IPS-15b (cell line): ENCODE measurements around the gene ZFYVE28.

Experiments used
- H3K27me3 ChIP-seq: one replicate; pipeline ENCODE4 v1.6.1; 2013; ENCODE audit warnings: low read length; ENCODE audit not compliant: control insufficient read depth, insufficient read depth
- H3K36me3 ChIP-seq: one replicate; pipeline ENCODE4 v1.6.1; 2013; ENCODE audit warnings: low read length; ENCODE audit not compliant: control insufficient read depth, insufficient read depth
- H3K4me1 ChIP-seq: one replicate; pipeline ENCODE4 v1.6.1; 2013; ENCODE audit warnings: mild to moderate bottlenecking, low read length; ENCODE audit not compliant: control insufficient read depth, insufficient read depth
- H3K4me3 ChIP-seq: one replicate; pipeline ENCODE4 v1.5.1; 2013; ENCODE audit warnings: low read depth, low read length
- H3K9ac ChIP-seq: one replicate; pipeline ENCODE4 v1.6.1; 2013; ENCODE audit warnings: low read depth, mild to moderate bottlenecking, low read length
- H3K9me3 ChIP-seq: one replicate; pipeline ENCODE4 v1.6.1; 2013; ENCODE audit warnings: mild to moderate bottlenecking, low read length; ENCODE audit not compliant: control insufficient read depth, insufficient read depth

The ZFYVE28 gene

GRCh38 chr4:2339458-2340271 lies 78.8 kb downstream of the ZFYVE28 start:
- peaks cover 4% of the 10 kb centered on the region for H3K36me3 ChIP-seq
- H3K4me3 ChIP-seq, result no peak overlapping the region
- no peaks in the 10 kb centered on the region for H3K9me3 ChIP-seq
- no peak overlapping the region for H3K9ac ChIP-seq
- no peaks in the 10 kb centered on the region for H3K27me3 ChIP-seq
- H3K4me1 ChIP-seq, result no peaks in the 10 kb centered on the region

DNA sequence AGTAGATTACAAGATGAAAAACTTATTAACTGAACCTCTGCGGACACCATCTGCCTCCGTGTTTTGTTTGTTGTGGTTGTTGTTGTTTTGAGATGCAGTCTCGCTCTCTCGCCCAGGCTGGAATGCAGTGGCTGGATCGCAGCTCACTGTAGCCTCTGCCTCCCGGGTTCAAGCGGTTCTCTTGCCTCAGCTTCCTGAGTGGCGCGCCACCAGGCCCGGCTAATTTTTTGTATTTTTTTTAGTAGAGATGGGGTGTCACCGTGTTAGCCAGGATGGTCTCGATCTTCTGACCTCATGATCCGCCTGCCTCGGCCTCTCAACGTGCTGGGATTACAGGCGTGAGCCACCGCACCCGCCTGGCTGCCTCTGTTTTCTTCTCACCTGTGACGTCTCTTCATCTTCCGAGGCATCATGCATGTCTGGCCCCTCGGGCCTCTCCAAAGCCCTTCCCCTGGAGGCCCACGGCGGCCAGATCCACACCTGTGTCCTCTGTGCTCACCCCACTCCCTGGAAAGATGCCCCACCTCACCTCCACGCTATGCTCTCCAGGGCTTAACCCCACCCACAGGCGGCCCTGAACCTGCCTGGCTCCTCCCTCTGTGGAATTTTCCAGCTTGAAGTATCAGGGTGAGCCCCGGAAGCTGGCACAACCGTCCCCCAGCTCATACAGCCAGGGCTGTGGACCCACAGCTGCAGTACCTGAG lies 79.5 kb downstream of the ZFYVE28 start:
- no peak overlapping the region for H3K9ac ChIP-seq
- H3K36me3 ChIP-seq, result peaks cover 4% of the 10 kb centered on the region
- no peaks in the 10 kb centered on the region for H3K9me3 ChIP-seq
- no peaks in the 10 kb centered on the region for H3K27me3 ChIP-seq
- no peak overlapping the region for H3K4me3 ChIP-seq
- no peaks in the 10 kb centered on the region for H3K4me1 ChIP-seq

- peaks cover 4% of the 10 kb centered on the region for H3K36me3 ChIP-seq
- H3K9me3 ChIP-seq, result no peaks in the 10 kb centered on the region
- H3K9ac ChIP-seq, result no peak overlapping the region
- no peaks in the 10 kb centered on the region for H3K27me3 ChIP-seq
- H3K4me3 ChIP-seq, result no peak overlapping the region
- no peaks in the 10 kb centered on the region for H3K4me1 ChIP-seq
These were observed 80.5 kb downstream of the ZFYVE28 start for GRCh38 chr4:2337896-2338295.

GRCh38 chr4:2337131-2337723 lies 81.2 kb downstream of the ZFYVE28 start:
- Histone ChIP-seq H3K4me1 (no peaks in the 10 kb centered on the region), H3K9me3 (no peaks in the 10 kb centered on the region), H3K27me3 (no peaks in the 10 kb centered on the region), H3K4me3 (no peak overlapping the region), H3K36me3 (peaks cover 4% of the 10 kb centered on the region), H3K9ac (no peak overlapping the region)

DNA sequence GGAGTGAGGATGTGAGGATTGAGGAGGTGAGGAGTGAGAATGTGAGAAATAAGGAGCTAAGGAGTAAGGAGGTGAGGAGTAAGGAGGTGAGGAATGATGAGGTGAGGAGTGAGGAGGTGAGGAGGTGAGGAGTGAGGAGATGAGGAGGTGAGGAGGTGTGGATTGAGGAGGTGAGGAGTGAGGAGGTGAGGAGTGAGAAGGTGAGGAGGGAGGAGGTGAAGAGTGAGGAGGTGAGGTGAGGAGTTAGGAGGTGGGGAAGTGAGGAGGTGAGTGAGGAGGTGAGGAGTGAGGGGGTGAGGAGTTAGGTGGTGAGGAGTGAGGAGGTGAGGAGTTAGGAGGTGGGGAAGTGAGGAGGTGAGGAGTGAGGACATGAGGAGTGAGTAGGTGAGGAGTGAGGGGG lies 81.8 kb downstream of the ZFYVE28 start:
- no peak overlapping the region for H3K4me3 ChIP-seq

DNA sequence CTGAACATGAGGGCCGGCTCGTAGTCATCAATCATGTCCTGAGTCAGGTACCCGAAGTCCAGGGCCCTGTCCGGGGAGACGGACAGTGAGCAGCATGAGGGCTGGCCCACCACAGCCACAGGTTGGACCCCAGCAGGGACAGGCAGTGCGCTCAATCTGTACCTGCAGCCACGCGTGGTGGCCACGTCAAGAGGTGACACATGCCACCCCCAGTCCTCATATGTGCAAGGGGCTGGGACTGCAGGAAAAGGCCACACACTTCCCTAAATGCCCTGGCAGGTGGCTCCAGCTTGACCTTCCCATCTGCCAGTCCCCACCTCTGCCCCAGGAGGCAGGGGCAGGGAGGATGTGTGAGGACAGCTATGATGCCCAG lies 82.7 kb downstream of the ZFYVE28 start:
- Histone ChIP-seq H3K9ac (no peak overlapping the region), H3K36me3 (peaks cover 4% of the 10 kb centered on the region), H3K4me1 (no peaks in the 10 kb centered on the region), H3K9me3 (no peaks in the 10 kb centered on the region), H3K27me3 (no peaks in the 10 kb centered on the region), H3K4me3 (no peak overlapping the region)

More for the DNA sequence above, 81.8 kb downstream of the ZFYVE28 start:
- Histone ChIP-seq H3K9ac (no peak overlapping the region), H3K27me3 (no peaks in the 10 kb centered on the region), H3K4me1 (no peaks in the 10 kb centered on the region), H3K36me3 (peaks cover 4% of the 10 kb centered on the region), H3K9me3 (no peaks in the 10 kb centered on the region)

- Histone ChIP-seq H3K36me3 (peaks cover 4% of the 10 kb centered on the region), H3K9me3 (no peaks in the 10 kb centered on the region), H3K4me1 (no peaks in the 10 kb centered on the region), H3K4me3 (no peak overlapping the region), H3K27me3 (no peaks in the 10 kb centered on the region), H3K9ac (no peak overlapping the region)
These were observed 83.4 kb downstream of the ZFYVE28 start for GRCh38 chr4:2334826-2335728.

DNA sequence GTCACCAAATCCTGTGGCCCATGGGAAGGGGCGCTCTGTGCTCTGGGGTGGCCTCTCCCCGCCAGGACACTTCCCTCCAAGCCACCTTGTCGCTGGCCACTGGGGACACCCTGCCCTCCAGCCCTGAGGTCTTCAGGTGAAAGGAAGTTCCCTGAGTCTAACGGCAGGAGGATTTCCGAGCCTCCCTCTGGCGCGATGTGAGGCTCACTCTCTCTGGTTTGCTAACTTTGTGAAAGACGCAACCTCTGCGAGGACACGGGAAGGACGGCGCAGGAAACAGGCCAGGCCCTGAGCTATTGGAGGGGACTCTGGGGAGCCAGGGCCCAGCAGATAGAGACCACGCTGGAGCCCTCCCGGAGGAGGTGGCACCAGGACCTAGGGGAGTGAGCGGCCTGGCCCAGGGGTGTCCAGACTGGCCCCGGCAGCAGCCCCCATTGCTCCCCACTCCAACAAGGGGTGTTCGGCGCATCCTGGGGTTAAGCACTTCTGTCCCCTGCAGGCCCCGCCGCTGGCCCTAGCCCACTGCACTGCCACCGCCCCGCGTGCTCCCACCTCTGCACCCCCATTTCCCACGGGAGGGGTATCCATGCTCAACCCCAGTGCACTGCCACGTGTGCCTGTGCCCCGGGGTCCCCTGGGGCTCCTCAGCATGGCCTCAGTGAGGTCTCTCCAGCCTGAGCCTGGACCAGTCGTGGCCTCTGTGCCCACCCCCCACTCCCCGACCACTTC lies 84.4 kb downstream of the ZFYVE28 start:
- no peak overlapping the region for H3K4me3 ChIP-seq
- no peaks in the 10 kb centered on the region for H3K9me3 ChIP-seq
- no peak overlapping the region for H3K9ac ChIP-seq
- no peaks in the 10 kb centered on the region for H3K4me1 ChIP-seq
- H3K36me3 ChIP-seq, result peaks cover 4% of the 10 kb centered on the region
- H3K27me3 ChIP-seq, result no peaks in the 10 kb centered on the region

GRCh38 chr4:2333356-2333841 lies 85.0 kb downstream of the ZFYVE28 start:
- Histone ChIP-seq H3K27me3 (no peaks in the 10 kb centered on the region), H3K4me1 (no peaks in the 10 kb centered on the region), H3K9me3 (no peaks in the 10 kb centered on the region), H3K9ac (no peak overlapping the region), H3K36me3 (peaks cover 4% of the 10 kb centered on the region), H3K4me3 (no peak overlapping the region)

DNA sequence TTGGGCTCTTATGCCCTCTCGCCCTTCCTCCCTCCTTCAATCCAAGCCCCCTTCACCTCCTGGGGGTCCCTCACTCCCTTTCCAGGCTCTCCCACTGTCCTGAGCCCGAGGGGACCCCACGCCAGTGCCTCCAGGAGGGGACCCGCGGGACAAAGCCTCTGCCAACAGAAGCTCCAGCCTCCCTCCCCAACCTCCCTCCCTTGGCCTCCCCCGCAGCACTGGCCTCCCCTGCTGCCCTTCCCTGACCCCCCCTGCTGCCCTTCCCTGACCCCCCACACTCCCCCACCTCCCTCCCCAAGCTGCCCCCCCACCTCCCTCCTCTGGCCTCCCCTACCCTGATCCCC lies 85.5 kb downstream of the ZFYVE28 start:
- Histone ChIP-seq H3K9ac (no peak overlapping the region), H3K9me3 (no peaks in the 10 kb centered on the region), H3K36me3 (peaks cover 4% of the 10 kb centered on the region), H3K4me1 (no peaks in the 10 kb centered on the region), H3K4me3 (no peak overlapping the region), H3K27me3 (no peaks in the 10 kb centered on the region)
